Measurements from ENCODE around the gene CIT. TPM values are rescaled to one million over a fixed set of nuclear protein-coding genes. Genes with fewer than 3 reads are reported as not detected.

CIT gene
- total RNA-seq, 2 donors from 2014 or later, result 0.95 to 2.3 TPM

GRCh38 chr12:119689935-119690500 is 187.1 kb downstream of the CIT start:
- no peak overlapping the region for H3K27ac ChIP-seq
- H3K4me3 ChIP-seq, result no peak overlapping the region
- no peaks in the 10 kb centered on the region for H3K36me3 ChIP-seq
- H3K27me3 ChIP-seq (replicated peaks; ENCODE audit: insufficient read depth), result no peaks in the 10 kb centered on the region
- ATAC-seq (ENCODE audit: insufficient number of reproducible peaks, low FRiP score, low read depth) (no peak), DNase-seq (ENCODE audit: low spot score) (no peak)
- no peaks in the 10 kb centered on the region for H3K9me3 ChIP-seq
- H3K4me1 ChIP-seq (ENCODE audit: control insufficient read depth in 1 of 2, low read depth in 2 of 2), result peaks cover 0 to 4% of the 10 kb centered on the region in 2 donors
- no peak for TF ChIP-seq CTCF (IDR thresholded peaks at IDR 0.05)

- DNase-seq (ENCODE audit: low spot score) (no peak), ATAC-seq (ENCODE audit: insufficient number of reproducible peaks, low FRiP score, low read depth) (no peak)
- TF ChIP-seq CTCF (IDR thresholded peaks at IDR 0.05), result no peak
- Histone ChIP-seq H3K4me3 (no peak overlapping the region), H3K9me3 (no peaks in the 10 kb centered on the region), H3K4me1 (ENCODE audit: control insufficient read depth in 1 of 2, low read depth in 2 of 2) (no peaks in the 10 kb centered on the region), H3K36me3 (no peaks in the 10 kb centered on the region), H3K27me3 (replicated peaks; ENCODE audit: insufficient read depth) (no peaks in the 10 kb centered on the region), H3K27ac (no peak overlapping the region)
Measured at GRCh38 chr12:119687879-119688278, 189.2 kb downstream of the CIT start.

GRCh38 chr12:119687406-119687805 is 189.7 kb downstream of the CIT start:
- no peaks in the 10 kb centered on the region for H3K4me1 ChIP-seq (ENCODE audit: control insufficient read depth in 1 of 2, low read depth in 2 of 2)
- no peak overlapping the region for H3K27ac ChIP-seq
- no peaks in the 10 kb centered on the region for H3K9me3 ChIP-seq
- H3K4me3 ChIP-seq, result no peak overlapping the region
- no peaks in the 10 kb centered on the region for H3K27me3 ChIP-seq (replicated peaks; ENCODE audit: insufficient read depth)
- H3K36me3 ChIP-seq, result no peaks in the 10 kb centered on the region
- ATAC-seq (ENCODE audit: insufficient number of reproducible peaks, low FRiP score, low read depth) (no peak), DNase-seq (ENCODE audit: low spot score) (no peak)
- no peak for TF ChIP-seq CTCF (IDR thresholded peaks at IDR 0.05)

- H3K4me1 ChIP-seq (ENCODE audit: control insufficient read depth in 1 of 2, low read depth in 2 of 2), result no peaks in the 10 kb centered on the region
- H3K36me3 ChIP-seq, result no peaks in the 10 kb centered on the region
- ATAC-seq (ENCODE audit: insufficient number of reproducible peaks, low FRiP score, low read depth), result no peak
- no peaks in the 10 kb centered on the region for H3K9me3 ChIP-seq
- DNase-seq (ENCODE audit: low spot score), result no peak
- no peaks in the 10 kb centered on the region for H3K27me3 ChIP-seq (replicated peaks; ENCODE audit: insufficient read depth)
- H3K4me3 ChIP-seq, result no peak overlapping the region
- no peak overlapping the region for H3K27ac ChIP-seq
- no peak for TF ChIP-seq CTCF (IDR thresholded peaks at IDR 0.05)
Measured at GRCh38 chr12:119686776-119687175, 190.3 kb downstream of the CIT start.

- no peak for ATAC-seq (ENCODE audit: insufficient number of reproducible peaks, low FRiP score, low read depth)
Measured at GRCh38 chr12:119686355-119686754, 190.8 kb downstream of the CIT start.

More at GRCh38 chr12:119686355-119686754, 190.8 kb downstream of the CIT start:
- Histone ChIP-seq H3K36me3 (peaks cover under 1% of the 10 kb centered on the region), H3K9me3 (no peaks in the 10 kb centered on the region), H3K4me1 (ENCODE audit: control insufficient read depth in 1 of 2, low read depth in 2 of 2) (no peaks in the 10 kb centered on the region), H3K4me3 (no peak overlapping the region), H3K27me3 (replicated peaks; ENCODE audit: insufficient read depth) (no peaks in the 10 kb centered on the region), H3K27ac (no peak overlapping the region)
- DNase-seq (ENCODE audit: low spot score), result no peak
- TF ChIP-seq CTCF (IDR thresholded peaks at IDR 0.05), result no peak
